ENCODE results near the gene DCDC1.

DCDC1 gene

GRCh38 chr11:30960387-30960992 is 409.0 kb downstream of the DCDC1 start:
- TF ChIP-seq TAF1 (IDR thresholded peaks at IDR 0.05; ENCODE audit: borderline replicate concordance, insufficient read depth, low read length) (no peak), POLR2AphosphoS5 (IDR thresholded peaks at IDR 0.05; ENCODE audit: low read depth, low read length) (no peak), SIN3A (IDR thresholded peaks at IDR 0.05; ENCODE audit: borderline replicate concordance, insufficient read depth, low read length) (no peak), FOXP2 (optimal IDR thresholded peaks at IDR 0.05; ENCODE audit: borderline replicate concordance, extremely low read depth, extremely low read length, insufficient read depth) (no peak), REST (IDR thresholded peaks at IDR 0.05; ENCODE audit: insufficient read depth in 1 of 2, low read depth in 2 of 2, low read length in 2 of 2) (no peak)

GRCh38 chr11:30956751-30957150 is 412.8 kb downstream of the DCDC1 start:
- no peak for TF ChIP-seq FOXP2 (optimal IDR thresholded peaks at IDR 0.05; ENCODE audit: borderline replicate concordance, extremely low read depth, extremely low read length, insufficient read depth)
- no peak for TF ChIP-seq POLR2AphosphoS5 (IDR thresholded peaks at IDR 0.05; ENCODE audit: low read depth, low read length)
- no peak for TF ChIP-seq REST (IDR thresholded peaks at IDR 0.05; ENCODE audit: insufficient read depth in 1 of 2, low read depth in 2 of 2, low read length in 2 of 2)
- no peak for TF ChIP-seq SIN3A (IDR thresholded peaks at IDR 0.05; ENCODE audit: borderline replicate concordance, insufficient read depth, low read length)
- TF ChIP-seq TAF1 (IDR thresholded peaks at IDR 0.05; ENCODE audit: borderline replicate concordance, insufficient read depth, low read length) = no peak

- TF ChIP-seq REST (IDR thresholded peaks at IDR 0.05; ENCODE audit: insufficient read depth in 1 of 2, low read depth in 2 of 2, low read length in 2 of 2) (no peak), SIN3A (IDR thresholded peaks at IDR 0.05; ENCODE audit: borderline replicate concordance, insufficient read depth, low read length) (no peak), FOXP2 (optimal IDR thresholded peaks at IDR 0.05; ENCODE audit: borderline replicate concordance, extremely low read depth, extremely low read length, insufficient read depth) (no peak), POLR2AphosphoS5 (IDR thresholded peaks at IDR 0.05; ENCODE audit: low read depth, low read length) (no peak), TAF1 (IDR thresholded peaks at IDR 0.05; ENCODE audit: borderline replicate concordance, insufficient read depth, low read length) (no peak)
These were observed 419.7 kb downstream of the DCDC1 start for GRCh38 chr11:30949838-30950237.

GRCh38 chr11:30938810-30939209 is 430.7 kb downstream of the DCDC1 start:
- no peak for TF ChIP-seq REST (IDR thresholded peaks at IDR 0.05; ENCODE audit: insufficient read depth in 1 of 2, low read depth in 2 of 2, low read length in 2 of 2)
- TF ChIP-seq TAF1 (IDR thresholded peaks at IDR 0.05; ENCODE audit: borderline replicate concordance, insufficient read depth, low read length) = no peak
- no peak for TF ChIP-seq FOXP2 (optimal IDR thresholded peaks at IDR 0.05; ENCODE audit: borderline replicate concordance, extremely low read depth, extremely low read length, insufficient read depth)

GRCh38 chr11:30938171-30938570 is 431.4 kb downstream of the DCDC1 start:
- TF ChIP-seq FOXP2 (optimal IDR thresholded peaks at IDR 0.05; ENCODE audit: borderline replicate concordance, extremely low read depth, extremely low read length, insufficient read depth) (no peak), SIN3A (IDR thresholded peaks at IDR 0.05; ENCODE audit: borderline replicate concordance, insufficient read depth, low read length) (no peak), TAF1 (IDR thresholded peaks at IDR 0.05; ENCODE audit: borderline replicate concordance, insufficient read depth, low read length) (no peak), POLR2AphosphoS5 (IDR thresholded peaks at IDR 0.05; ENCODE audit: low read depth, low read length) (no peak), REST (IDR thresholded peaks at IDR 0.05; ENCODE audit: insufficient read depth in 1 of 2, low read depth in 2 of 2, low read length in 2 of 2) (no peak)

Measured in PFSK-1 (cell line).